OCI-LY3 (cell line): ENCODE results near the gene CDIP1.

Source experiments
- CTCF ChIP-seq: fragments of 200-600, 300-600 bp; sonication (generic); IDR thresholded peaks from 2 replicates; pipeline ENCODE4 v1.5.1; 2014; ENCODE audit warnings: antibody characterized with exemption, low read length, low read depth
- EZH2phosphoT487 ChIP-seq: fragments of 200-600 bp; shearing (Covaris generic); IDR thresholded peaks from 2 replicates; pipeline ENCODE4 v1.6.1; 2018; ENCODE audit warnings: antibody characterized with exemption, mixed run types, low read depth

GRCh38 chr16:4471869-4472268 is 66.7 kb downstream of the CDIP1 start:
- no peak for TF ChIP-seq CTCF
- TF ChIP-seq EZH2phosphoT487: no peak
